H9 (cell line): ENCODE results near the gene RERE. TPM values are rescaled to one million over a fixed set of nuclear protein-coding genes. Genes with fewer than 3 reads are reported as not detected.
"Not testable (repeated sequence)": the region's sequence is repeated elsewhere in the genome, so short reads cannot be mapped to it uniquely, and the experiment has no call there.

Source experiments
- DNase-seq: peaks from one replicate; pipeline ENCODE4 v3.0.0-alpha.2; 2017
- H2AFZ ChIP-seq: one replicate; pipeline ENCODE4 v1.6.1; 2013; ENCODE audit warnings: mild to moderate bottlenecking, low read length, control low read depth, moderate library complexity
- H2AK5ac ChIP-seq: 2 replicates; pipeline ENCODE4 v1.6.1; 2013; ENCODE audit warnings: low read length, control low read depth, mixed read lengths; ENCODE audit not compliant: insufficient read length
- H2BK120ac ChIP-seq: one replicate; pipeline ENCODE4 v1.6.1; 2013; ENCODE audit warnings: low read depth, mild to moderate bottlenecking, low read length, control low read depth, inconsistent platforms; ENCODE audit not compliant: poor library complexity, severe bottlenecking
- H2BK12ac ChIP-seq: 2 replicates; pipeline ENCODE4 v1.6.1; 2013; ENCODE audit warnings: low read length, control low read depth, mixed read lengths, low read depth; ENCODE audit not compliant: insufficient read length
- H2BK15ac ChIP-seq: 2 replicates; pipeline ENCODE4 v1.6.1; 2013; ENCODE audit warnings: low read depth, low read length, control low read depth
- H2BK20ac ChIP-seq: one replicate; pipeline ENCODE4 v1.6.1; 2013; ENCODE audit warnings: low read depth, mild to moderate bottlenecking, low read length, control low read depth, inconsistent platforms; ENCODE audit not compliant: poor library complexity, severe bottlenecking
- H2BK5ac ChIP-seq: 2 replicates; pipeline ENCODE4 v1.6.1; 2013; ENCODE audit warnings: low read length, control low read depth, mixed read lengths; ENCODE audit not compliant: insufficient read length
- H3K14ac ChIP-seq: 2 replicates; pipeline ENCODE4 v1.6.1; 2013; ENCODE audit warnings: low read length, control low read depth; ENCODE audit not compliant: insufficient read depth
- H3K18ac ChIP-seq: 2 replicates; pipeline ENCODE4 v1.6.1; 2013; ENCODE audit warnings: low read depth, mild to moderate bottlenecking, mixed read lengths, low read length, control low read depth; ENCODE audit not compliant: insufficient read length
- H3K23ac ChIP-seq: 2 replicates; pipeline ENCODE4 v1.6.1; 2013; ENCODE audit warnings: low read length, control low read depth, mixed read lengths, low read depth; ENCODE audit not compliant: insufficient read length
- H3K23me2 ChIP-seq: 2 replicates; pipeline ENCODE4 v1.6.1; 2013; ENCODE audit warnings: low read depth, mild to moderate bottlenecking, mixed read lengths, low read length, control low read depth; ENCODE audit not compliant: insufficient read length, poor library complexity, severe bottlenecking
- H3K27ac ChIP-seq: 2 replicates; pipeline ENCODE4 v1.5.1; 2013; ENCODE audit warnings: low read length, control low read depth, mixed read lengths, low read depth; ENCODE audit not compliant: insufficient read length
- H3K27me3 ChIP-seq: 2 replicates; pipeline ENCODE4 v1.6.1; 2013; ENCODE audit warnings: low read length, control low read depth, inconsistent platforms; ENCODE audit not compliant: insufficient read depth
- H3K4ac ChIP-seq: 2 replicates; pipeline ENCODE4 v1.6.1; 2013; ENCODE audit warnings: low read depth, mild to moderate bottlenecking, control low read depth, inconsistent platforms, low read length, moderate library complexity
- H3K4me1 ChIP-seq: 2 replicates; pipeline ENCODE4 v1.6.1; 2013; ENCODE audit warnings: low read length, control low read depth, inconsistent platforms; ENCODE audit not compliant: insufficient read depth
- H3K4me2 ChIP-seq: 2 replicates; pipeline ENCODE4 v1.6.1; 2013; ENCODE audit warnings: low read length, control low read depth, mixed read lengths; ENCODE audit not compliant: insufficient read length, insufficient read depth
- H3K56ac ChIP-seq: 2 replicates; pipeline ENCODE4 v1.6.1; 2013; ENCODE audit warnings: low read depth, mild to moderate bottlenecking, mixed read lengths, low read length, control low read depth; ENCODE audit not compliant: insufficient read length
- H3K79me1 ChIP-seq: 2 replicates; pipeline ENCODE4 v1.6.1; 2013; ENCODE audit warnings: low read depth, mild to moderate bottlenecking, moderate library complexity, low read length, control low read depth, inconsistent platforms; ENCODE audit not compliant: insufficient read depth, poor library complexity, severe bottlenecking
- H3K79me2 ChIP-seq: 2 replicates; pipeline ENCODE4 v1.6.1; 2013; ENCODE audit warnings: low read length, control low read depth, inconsistent platforms; ENCODE audit not compliant: insufficient read depth
- H3K9ac ChIP-seq: 2 replicates; pipeline ENCODE4 v1.6.1; 2013; ENCODE audit warnings: low read length, control low read depth, mixed read lengths; ENCODE audit not compliant: insufficient read length; ENCODE audit errors: extremely low read depth
- H3K9me3 ChIP-seq: one replicate; pipeline ENCODE4 v1.6.1; 2013; ENCODE audit warnings: low read depth, low read length, inconsistent platforms; ENCODE audit not compliant: control insufficient read depth
- H3T11ph ChIP-seq: one replicate; pipeline ENCODE4 v1.6.1; 2013; ENCODE audit warnings: mild to moderate bottlenecking, low read length, control low read depth, inconsistent platforms
- H4K20me1 ChIP-seq: one replicate; pipeline ENCODE4 v1.6.1; 2013; ENCODE audit not compliant: control insufficient read depth, insufficient read length, insufficient read depth
- H4K5ac ChIP-seq: 2 replicates; pipeline ENCODE4 v1.6.1; 2013; ENCODE audit warnings: low read depth, mild to moderate bottlenecking, mixed read lengths, low read length, control low read depth; ENCODE audit not compliant: insufficient read length
- H4K8ac ChIP-seq: replicated peaks from 2 replicates; pipeline ENCODE4 v1.6.1; 2013; ENCODE audit warnings: low read length, control low read depth, mixed read lengths, low read depth; ENCODE audit not compliant: insufficient read length
- H4K91ac ChIP-seq: 2 replicates; pipeline ENCODE4 v1.6.1; 2013; ENCODE audit warnings: low read depth, mild to moderate bottlenecking, moderate library complexity, mixed read lengths, low read length, control low read depth; ENCODE audit not compliant: insufficient read length
- H3K27ac Mint-ChIP-seq, 3 experiments: 2 replicates in 2 of 3; 3 replicates in 1 of 3; pipeline ENCODE4 v1.8.0; 2020 to 2021; ENCODE audit warnings: mixed read lengths in 3 of 3, mild to moderate bottlenecking in 1 of 3, moderate library complexity in 1 of 3
- H3K27me3 Mint-ChIP-seq: 2 replicates; pipeline ENCODE4 v1.8.0; 2021; ENCODE audit warnings: low read depth, mild to moderate bottlenecking, moderate library complexity, mixed read lengths
- H3K36me3 Mint-ChIP-seq, 3 experiments: 2 replicates in 2 of 3; 3 replicates in 1 of 3; pipeline ENCODE4 v1.8.0; 2020 to 2021; ENCODE audit warnings: low read depth in 3 of 3, mixed read lengths in 3 of 3; ENCODE audit not compliant: insufficient read depth in 1 of 3
- H3K4me1 Mint-ChIP-seq, 2 experiments: 2 replicates each; pipeline ENCODE4 v1.8.0; 2020; ENCODE audit warnings: mixed read lengths in 2 of 2
- H3K4me3 Mint-ChIP-seq, 2 experiments: 2 replicates in 1 of 2; 3 replicates in 1 of 2; pipeline ENCODE4 v1.8.0; 2020 to 2021; ENCODE audit warnings: mild to moderate bottlenecking in 2 of 2, mixed read lengths in 2 of 2, moderate library complexity in 1 of 2
- H3K9me3 Mint-ChIP-seq, 2 experiments: 2 replicates in 1 of 2; 3 replicates in 1 of 2; pipeline ENCODE4 v1.8.0; 2020; ENCODE audit warnings: mild to moderate bottlenecking in 2 of 2, mixed read lengths in 2 of 2, moderate library complexity in 1 of 2
- WGBS: extraction: QIAGEN DNeasy Blood & Tissue Kit; methylation state at CpG from one replicate; pipeline ENCODE4 v1.1.7; 2013; ENCODE audit warnings: missing lambda C conversion rate, low lambda C conversion rate, mixed read lengths; ENCODE audit not compliant: insufficient read length; ENCODE audit errors: extremely low coverage; 5-methylcytosine and 5-hydroxymethylcytosine counted together
- total RNA-seq: library from RNA; stranded (reverse); gene quantifications from 2 replicates; pipeline ENCODE4 v1.2.1, GENCODE V29; 2021
- TF ChIP-seq, protein P1 (sequence below): fragments of 200-600 bp; sonication (generic); conservative IDR thresholded peaks from 3 replicates; pipeline ENCODE4 v1.8.0; 2021; ENCODE audit warnings: antibody characterized with exemption, mild to moderate bottlenecking

RERE gene
- total RNA-seq, 1 experiment from 2014 or later = 103 TPM

DNA sequence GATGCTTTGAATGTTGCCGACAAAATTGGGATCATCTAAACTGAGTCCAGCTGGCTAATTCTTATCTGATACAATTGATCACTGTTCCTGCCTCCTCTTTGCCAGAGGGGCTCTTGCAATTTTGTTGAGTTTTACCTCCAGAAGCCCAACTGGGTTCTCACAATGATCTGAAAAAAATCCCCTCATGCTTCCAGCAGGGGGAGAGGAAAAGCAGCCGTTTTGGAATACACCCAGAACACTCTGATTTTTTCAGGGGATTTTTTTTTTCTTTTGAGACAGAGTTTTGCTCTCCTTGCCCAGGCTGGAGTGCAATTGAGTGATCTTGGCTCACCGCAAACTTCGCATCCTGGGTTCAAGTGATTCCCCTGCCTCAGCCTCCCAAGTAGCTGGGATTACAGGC, 13.9 kb upstream of the RERE start:
- H3T11ph ChIP-seq = no peak overlapping the region
- H2BK12ac ChIP-seq = no peak overlapping the region
- no peak overlapping the region for H3K14ac ChIP-seq
- no peak overlapping the region for H4K5ac ChIP-seq
- no peaks in the 10 kb centered on the region for H4K20me1 ChIP-seq
- Mint-ChIP-seq H3K36me3 (no peaks in the 10 kb centered on the region), H3K9me3 (no peaks in the 10 kb centered on the region), H3K4me1 (no peaks in the 10 kb centered on the region), H3K4me3 (no peak overlapping the region), H3K27me3 (no peaks in the 10 kb centered on the region), H3K27ac (no peak overlapping the region)
- no peak overlapping the region for H2AK5ac ChIP-seq
- no peak overlapping the region for H3K18ac ChIP-seq
- no peak overlapping the region for H3K23ac ChIP-seq
- DNase-seq = no peak
- H3K23me2 ChIP-seq = no peaks in the 10 kb centered on the region
- H3K56ac ChIP-seq = no peak overlapping the region
- no peak overlapping the region for H2BK120ac ChIP-seq
- H3K4ac ChIP-seq = no peak overlapping the region
- no peak overlapping the region for H2BK20ac ChIP-seq
- H4K91ac ChIP-seq = no peak overlapping the region
- TF ChIP-seq, protein P1, sequence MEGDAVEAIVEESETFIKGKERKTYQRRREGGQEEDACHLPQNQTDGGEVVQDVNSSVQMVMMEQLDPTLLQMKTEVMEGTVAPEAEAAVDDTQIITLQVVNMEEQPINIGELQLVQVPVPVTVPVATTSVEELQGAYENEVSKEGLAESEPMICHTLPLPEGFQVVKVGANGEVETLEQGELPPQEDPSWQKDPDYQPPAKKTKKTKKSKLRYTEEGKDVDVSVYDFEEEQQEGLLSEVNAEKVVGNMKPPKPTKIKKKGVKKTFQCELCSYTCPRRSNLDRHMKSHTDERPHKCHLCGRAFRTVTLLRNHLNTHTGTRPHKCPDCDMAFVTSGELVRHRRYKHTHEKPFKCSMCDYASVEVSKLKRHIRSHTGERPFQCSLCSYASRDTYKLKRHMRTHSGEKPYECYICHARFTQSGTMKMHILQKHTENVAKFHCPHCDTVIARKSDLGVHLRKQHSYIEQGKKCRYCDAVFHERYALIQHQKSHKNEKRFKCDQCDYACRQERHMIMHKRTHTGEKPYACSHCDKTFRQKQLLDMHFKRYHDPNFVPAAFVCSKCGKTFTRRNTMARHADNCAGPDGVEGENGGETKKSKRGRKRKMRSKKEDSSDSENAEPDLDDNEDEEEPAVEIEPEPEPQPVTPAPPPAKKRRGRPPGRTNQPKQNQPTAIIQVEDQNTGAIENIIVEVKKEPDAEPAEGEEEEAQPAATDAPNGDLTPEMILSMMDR = peak; percentile 66
- H3K79me2 ChIP-seq = no peaks in the 10 kb centered on the region
- no peak overlapping the region for H3K27ac ChIP-seq
- H2BK15ac ChIP-seq = no peak overlapping the region
- WGBS = no CpG with 5 or more reads among the region's 4 CpGs
- no peaks in the 10 kb centered on the region for H3K27me3 ChIP-seq
- H3K4me2 ChIP-seq = no peak overlapping the region
- no peaks in the 10 kb centered on the region for H3K4me1 ChIP-seq
- no peak overlapping the region for H2BK5ac ChIP-seq
- H3K9ac ChIP-seq = no peak overlapping the region
- no peak overlapping the region for H2AFZ ChIP-seq
- no peaks in the 10 kb centered on the region for H3K9me3 ChIP-seq
- no peaks in the 10 kb centered on the region for H3K79me1 ChIP-seq
- H4K8ac ChIP-seq = no peak overlapping the region

DNA sequence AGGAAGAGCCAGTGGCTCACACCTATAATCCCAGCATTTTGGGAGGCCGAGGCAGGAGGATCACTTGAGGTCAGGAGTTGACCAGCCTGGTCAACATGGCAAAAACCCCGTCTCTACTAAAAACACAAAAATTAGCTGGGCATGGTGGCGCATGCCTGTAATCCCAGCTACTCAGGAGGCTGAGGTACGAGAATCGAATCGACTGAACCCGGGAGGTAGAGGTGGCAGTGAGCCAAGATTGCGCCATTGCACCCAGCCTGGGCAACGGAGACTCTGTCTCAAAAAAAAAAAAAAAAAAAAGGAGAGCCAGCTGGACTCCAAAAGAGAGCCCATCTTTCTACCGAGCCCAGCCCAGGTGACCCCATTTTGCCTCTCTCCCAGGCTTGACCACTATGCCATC, 13.3 kb upstream of the RERE start:
- not testable (repeated sequence) for H3K56ac ChIP-seq, H3K27ac Mint-ChIP-seq, H4K8ac ChIP-seq, H3T11ph ChIP-seq, H4K91ac ChIP-seq, H3K18ac ChIP-seq, H2AFZ ChIP-seq, H3K23me2 ChIP-seq, H2BK20ac ChIP-seq, H3K27me3 Mint-ChIP-seq, H3K9me3 Mint-ChIP-seq, H2BK12ac ChIP-seq, DNase-seq, H2AK5ac ChIP-seq, H3K14ac ChIP-seq, H3K23ac ChIP-seq, H3K4me1 ChIP-seq, H3K79me2 ChIP-seq, H3K9ac ChIP-seq, H3K4me2 ChIP-seq, H3K36me3 Mint-ChIP-seq, H2BK15ac ChIP-seq, H3K27ac ChIP-seq, H3K79me1 ChIP-seq, H4K20me1 ChIP-seq, H2BK120ac ChIP-seq, H3K9me3 ChIP-seq, H3K4ac ChIP-seq, H4K5ac ChIP-seq, H2BK5ac ChIP-seq, H3K27me3 ChIP-seq, H3K4me1 Mint-ChIP-seq, H3K4me3 Mint-ChIP-seq
- no CpG with 5 or more reads among the region's 10 CpGs for WGBS
